Large intestine (tissue), 3 donors: ENCODE data around the gene STX1B. TPM values are rescaled to one million over a fixed set of nuclear protein-coding genes. Genes with fewer than 3 reads are reported as not detected.
A peak's percentile ranks its signal among the peaks of the same experiment; 100 is the strongest.
"Not testable (repeated sequence)": the region's sequence is repeated elsewhere in the genome, so short reads cannot be mapped to it uniquely, and the experiment has no call there.

Experiments used
- DNase-seq, 2 donors: peaks; one replicate each; pipeline versions ENCODE4 v3.0.0 to v3.0.0-alpha.2; 2013
- H3K27ac ChIP-seq: one replicate; pipeline ENCODE4 v1.5.1; 2013; ENCODE audit warnings: low read length
- H3K27me3 ChIP-seq: 2 replicates; pipeline ENCODE4 v1.6.1; 2013; ENCODE audit warnings: low read length; ENCODE audit not compliant: control insufficient read depth, insufficient read depth
- H3K36me3 ChIP-seq: 2 replicates; pipeline ENCODE4 v1.6.1; 2013; ENCODE audit warnings: low read length; ENCODE audit not compliant: control insufficient read depth, insufficient read depth
- H3K4me1 ChIP-seq: one replicate; pipeline ENCODE4 v1.6.1; 2013; ENCODE audit warnings: low read length; ENCODE audit not compliant: control insufficient read depth, insufficient read depth
- H3K4me3 ChIP-seq: one replicate; pipeline ENCODE4 v1.5.1; 2013; ENCODE audit warnings: low read length
- H3K9me3 ChIP-seq: one replicate; pipeline ENCODE4 v1.6.1; 2013; ENCODE audit warnings: mild to moderate bottlenecking, low read depth, low read length, moderate library complexity; ENCODE audit not compliant: control insufficient read depth
- WGBS: methylation state at CpG from one replicate; pipeline ENCODE4 v1.1.5; 2013; ENCODE audit warnings: low lambda C conversion rate; ENCODE audit not compliant: insufficient coverage; 5-methylcytosine and 5-hydroxymethylcytosine counted together
- polyA plus RNA-seq: library from polyadenylated mRNA; unstranded; fragments of 120-200 nt; gene quantifications from one replicate; pipeline ENCODE4 v1.2.1, GENCODE V29; 2013

STX1B gene
- polyA plus RNA-seq, 1 donor: 1.9 TPM

- H3K27me3 ChIP-seq: no peaks in the 10 kb centered on the region
- H3K9me3 ChIP-seq: no peaks in the 10 kb centered on the region
- H3K4me1 ChIP-seq: peaks cover 19% of the 10 kb centered on the region
- peaks cover 35% of the 10 kb centered on the region for H3K36me3 ChIP-seq
- H3K4me3 ChIP-seq: peak overlapping the region; percentile 5
- peak overlapping the region; percentile 78 for H3K27ac ChIP-seq
- DNase-seq: peak; percentile 64 to 82
- no CpG with 5 or more reads among the region's 4 CpGs for WGBS
These were observed 68.0 kb downstream of the STX1B start for GRCh38 chr16:30942426-30942806.

GRCh38 chr16:30941600-30942425 is 68.6 kb downstream of the STX1B start:
- DNase-seq: peak; percentile 85 to 89
- Histone ChIP-seq H3K4me3 (peak overlapping the region; percentile 5), H3K9me3 (no peaks in the 10 kb centered on the region), H3K4me1 (peaks cover 19% of the 10 kb centered on the region), H3K27ac (peak overlapping the region; percentile 78), H3K36me3 (peaks cover 35% of the 10 kb centered on the region), H3K27me3 (no peaks in the 10 kb centered on the region)
- no CpG with 5 or more reads among the region's 15 CpGs for WGBS

- H3K9me3 ChIP-seq, H3K4me3 ChIP-seq, DNase-seq, H3K27me3 ChIP-seq, H3K27ac ChIP-seq: not testable (repeated sequence)
- Histone ChIP-seq H3K36me3 (peaks cover 31% of the 10 kb centered on the region), H3K4me1 (peaks cover 19% of the 10 kb centered on the region)
- no CpG with 5 or more reads among the region's 8 CpGs for WGBS
These were observed 70.9 kb downstream of the STX1B start for GRCh38 chr16:30939571-30939970.

Other genes with a start within 250 kb of the STX1B start
- 4.2 TPM for gene CFAP119, start 248.6 kb downstream of the STX1B start, polyA plus RNA-seq
- 84.5 TPM for gene RNF40, start 248.3 kb downstream of the STX1B start, polyA plus RNA-seq
- 15.4 TPM for gene ZNF629, start 223.4 kb downstream of the STX1B start, polyA plus RNA-seq
- 25.6 TPM for gene BCL7C, start 116.6 kb downstream of the STX1B start, polyA plus RNA-seq
- 4.0 TPM for gene CTF1, start 114.0 kb downstream of the STX1B start, polyA plus RNA-seq
- gene FBXL19, start 87.1 kb downstream of the STX1B start, polyA plus RNA-seq: 17.6 TPM
- 24.5 TPM for gene ORAI3, start 61.6 kb downstream of the STX1B start, polyA plus RNA-seq
- gene SETD1A, start 52.9 kb downstream of the STX1B start, polyA plus RNA-seq: 12.3 TPM
- 11.7 TPM for gene HSD3B7, start 25.4 kb downstream of the STX1B start, polyA plus RNA-seq
- 76.6 TPM for gene STX4, start 22.9 kb upstream of the STX1B start, polyA plus RNA-seq
- 5.4 TPM for gene ZNF668, start 63.6 kb upstream of the STX1B start, polyA plus RNA-seq
- 12.4 TPM for gene ZNF646, start 63.8 kb upstream of the STX1B start, polyA plus RNA-seq
- gene PRSS53, start 78.3 kb upstream of the STX1B start, polyA plus RNA-seq: 1.8 TPM
- gene VKORC1, start 84.2 kb upstream of the STX1B start, polyA plus RNA-seq: 51.8 TPM
- gene BCKDK, start 97.7 kb upstream of the STX1B start, polyA plus RNA-seq: 26.5 TPM
- gene KAT8, start 107.0 kb upstream of the STX1B start, polyA plus RNA-seq: 57.7 TPM
- 252 TPM for gene PRSS8, start 125.1 kb upstream of the STX1B start, polyA plus RNA-seq
- 2.0 TPM for gene PRSS36, start 139.4 kb upstream of the STX1B start, polyA plus RNA-seq
- 494 TPM for gene FUS, start 169.5 kb upstream of the STX1B start, polyA plus RNA-seq
- 42.4 TPM for gene PYCARD, start 192.1 kb upstream of the STX1B start, polyA plus RNA-seq
- 0.10 TPM for gene TRIM72, start 203.5 kb upstream of the STX1B start, polyA plus RNA-seq
- 0.19 TPM for gene PYDC1, start 206.5 kb upstream of the STX1B start, polyA plus RNA-seq
- 1.6 TPM for gene ITGAM, start 249.3 kb upstream of the STX1B start, polyA plus RNA-seq